Activated CD8-positive, alpha-beta memory T cell treated with anti-CD3 and anti-CD28 coated beads for 48 hours (primary cell): ENCODE data around the gene NECTIN1.
A peak's percentile ranks its signal among the peaks of the same experiment; 100 is the strongest.

ENCODE experiments used
- DNase-seq, 3 experiments: peaks; one replicate each; pipeline ENCODE4 v3.0.0-alpha.2; 2020; ENCODE audit warnings: low read depth in 2 of 3, low spot score in 2 of 3

NECTIN1 gene

DNA sequence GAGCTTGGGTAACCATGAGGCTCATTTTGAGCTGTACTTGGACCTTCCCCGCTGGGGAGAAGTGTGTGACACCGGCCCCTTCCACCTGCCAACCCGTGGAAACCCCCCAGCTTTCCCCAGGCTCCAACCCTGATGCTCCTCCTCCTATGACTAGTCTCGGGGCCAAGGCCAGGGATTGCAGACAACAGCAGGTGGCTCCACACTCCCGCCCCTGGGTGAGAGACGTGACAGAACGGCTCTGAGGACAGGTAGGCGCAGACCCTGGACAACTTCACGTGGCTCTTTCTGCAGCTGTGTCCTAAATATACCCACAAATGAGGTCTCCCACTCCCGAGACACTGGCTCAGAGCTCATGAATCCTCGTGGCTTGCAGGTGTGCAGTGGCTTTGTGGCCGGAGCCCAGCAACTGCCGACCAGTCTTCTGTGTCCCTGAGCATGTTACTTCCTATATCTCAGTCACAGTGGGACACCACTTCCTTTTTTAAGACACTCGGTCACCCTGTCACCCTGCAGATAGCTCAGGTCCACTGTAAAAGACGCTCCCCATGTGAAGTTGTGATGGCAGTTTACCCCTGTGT is 55.2 kb downstream of the NECTIN1 start:
- peak in 2 of 3 experiments; percentile 12 to 13 for DNase-seq

DNA sequence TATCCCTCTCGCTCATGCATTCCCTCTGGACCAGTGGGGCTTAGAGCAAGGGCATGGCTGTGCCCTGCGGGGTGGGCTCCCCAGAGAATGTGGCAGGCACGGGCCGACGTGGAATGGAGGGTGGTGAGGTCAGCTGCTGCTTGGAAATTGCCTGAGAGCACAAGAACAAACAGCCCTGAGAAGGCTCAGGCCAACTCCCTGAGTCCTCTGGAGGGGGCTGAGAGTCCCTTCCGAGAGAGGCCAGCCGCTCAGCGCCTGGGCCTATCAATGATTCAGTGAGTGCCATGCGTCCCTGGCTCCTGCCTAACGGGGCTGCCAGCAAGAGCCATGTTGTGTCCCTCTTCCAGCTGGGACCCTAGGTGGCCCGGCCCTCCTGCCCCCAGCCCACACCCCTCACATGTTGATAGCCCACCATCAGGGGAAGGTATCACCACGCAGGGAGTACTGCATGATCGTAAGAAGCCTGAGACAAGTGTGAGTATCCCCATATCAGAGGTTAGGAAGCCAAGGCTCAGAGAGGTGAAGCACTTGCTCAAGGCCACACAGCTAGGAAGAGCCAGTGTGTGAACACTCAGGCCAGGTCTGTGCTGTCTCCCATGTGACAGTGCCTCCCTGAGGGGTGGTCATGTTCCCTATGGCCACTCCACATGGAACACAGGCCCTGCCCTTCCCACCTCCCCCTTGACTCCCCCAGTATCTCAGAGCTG is 55.8 kb downstream of the NECTIN1 start:
- DNase-seq: no peak

DNA sequence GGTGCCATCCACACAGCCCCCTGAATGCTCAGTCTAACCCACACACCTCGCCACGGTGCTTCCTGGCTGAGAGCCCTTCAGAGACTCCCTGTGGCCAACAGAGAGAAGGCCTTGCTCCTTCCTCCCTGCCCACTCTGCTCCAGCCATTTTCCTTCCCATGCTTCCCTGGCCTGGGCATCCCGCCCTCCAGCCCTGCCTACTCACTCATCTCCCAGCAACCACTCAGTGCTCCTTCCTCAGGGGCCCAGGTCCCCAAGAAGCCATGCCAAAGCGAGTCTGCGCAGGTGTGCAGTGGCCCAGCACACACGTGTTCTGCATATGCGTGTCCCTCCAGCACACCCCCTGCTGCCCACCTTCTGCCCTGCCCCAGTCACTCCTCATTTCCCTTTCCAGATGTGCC is 56.4 kb downstream of the NECTIN1 start:
- DNase-seq: no peak

DNA sequence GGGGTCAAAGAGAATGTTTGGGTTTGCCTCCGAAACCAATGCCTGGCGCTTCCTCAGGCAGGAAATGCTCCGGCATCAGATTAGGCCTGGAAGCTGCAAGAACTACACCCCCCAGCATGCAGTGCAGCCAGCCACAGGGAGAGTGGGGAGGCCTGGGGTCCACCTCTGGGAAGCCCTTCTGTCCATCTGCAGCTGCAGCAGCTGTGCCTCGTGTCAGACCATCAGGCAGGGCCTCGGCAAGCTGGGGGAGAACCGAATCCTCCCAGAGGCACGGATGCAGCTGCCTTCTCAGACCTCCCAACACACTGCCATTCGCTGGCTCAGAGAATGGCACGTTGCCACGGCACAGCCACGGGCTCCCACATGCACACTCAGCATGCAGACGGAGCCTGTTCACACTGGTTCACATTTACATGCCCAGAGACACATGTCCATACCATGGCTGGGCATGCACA is 57.4 kb downstream of the NECTIN1 start:
- DNase-seq: no peak

DNA sequence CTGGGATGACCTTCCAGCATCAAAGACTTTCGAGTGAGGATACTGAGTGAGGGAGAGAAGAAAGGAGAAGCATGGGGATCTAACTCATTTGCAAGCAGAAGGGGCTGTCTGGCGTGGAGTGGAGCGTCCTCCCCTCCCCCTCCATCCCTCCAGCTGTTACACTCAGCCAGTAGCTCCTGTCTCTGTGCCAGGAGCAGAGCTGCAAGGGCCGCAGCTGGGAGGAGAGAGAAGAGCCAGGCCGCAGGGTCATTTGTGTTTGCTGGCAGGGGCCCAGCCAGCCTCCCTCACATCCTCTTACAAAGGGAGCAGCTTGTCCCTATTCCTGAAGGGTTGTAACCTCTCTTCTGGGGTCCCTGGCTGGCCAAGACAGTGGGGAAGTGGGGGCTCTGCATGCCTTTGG is 57.9 kb downstream of the NECTIN1 start:
- no peak for DNase-seq

DNA sequence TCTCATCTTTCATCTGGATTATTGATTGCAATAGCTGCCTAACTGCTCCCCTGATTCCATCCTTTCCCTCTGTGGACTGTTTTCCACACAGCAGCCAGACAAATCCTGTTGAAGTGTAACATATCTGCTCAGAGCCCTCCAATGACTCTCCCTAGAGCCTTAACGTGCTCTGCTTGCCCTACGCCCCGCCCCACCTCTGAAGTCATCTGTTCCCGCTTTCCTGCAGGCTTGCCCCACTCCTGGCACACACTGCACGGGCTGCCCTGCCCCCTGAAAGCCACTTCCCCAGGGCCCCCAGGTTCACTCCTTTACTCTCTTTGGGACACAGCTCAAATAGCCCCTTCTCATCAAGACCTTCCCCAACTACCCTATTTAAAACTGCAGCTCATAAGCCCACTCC is 59.5 kb downstream of the NECTIN1 start:
- no peak for DNase-seq

DNA sequence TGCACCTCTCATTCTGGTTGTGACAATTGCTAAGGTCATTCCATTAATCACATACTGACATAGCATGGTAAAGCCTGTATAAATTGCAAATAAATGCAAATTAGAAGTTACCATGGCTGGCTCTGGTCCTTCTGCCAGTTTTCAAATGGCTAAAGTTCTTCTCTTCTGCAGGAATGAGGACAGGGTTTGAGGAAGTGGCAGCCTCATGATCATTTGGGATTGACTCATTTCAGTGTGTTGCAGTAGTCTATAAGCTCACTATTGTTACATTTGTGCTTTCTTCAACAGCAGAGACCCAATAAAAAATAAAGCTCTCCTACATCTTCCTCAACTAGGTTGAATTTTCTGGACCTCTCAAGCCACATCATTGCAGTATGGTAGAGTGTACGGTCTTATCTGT is 60.3 kb downstream of the NECTIN1 start:
- no peak for DNase-seq

DNA sequence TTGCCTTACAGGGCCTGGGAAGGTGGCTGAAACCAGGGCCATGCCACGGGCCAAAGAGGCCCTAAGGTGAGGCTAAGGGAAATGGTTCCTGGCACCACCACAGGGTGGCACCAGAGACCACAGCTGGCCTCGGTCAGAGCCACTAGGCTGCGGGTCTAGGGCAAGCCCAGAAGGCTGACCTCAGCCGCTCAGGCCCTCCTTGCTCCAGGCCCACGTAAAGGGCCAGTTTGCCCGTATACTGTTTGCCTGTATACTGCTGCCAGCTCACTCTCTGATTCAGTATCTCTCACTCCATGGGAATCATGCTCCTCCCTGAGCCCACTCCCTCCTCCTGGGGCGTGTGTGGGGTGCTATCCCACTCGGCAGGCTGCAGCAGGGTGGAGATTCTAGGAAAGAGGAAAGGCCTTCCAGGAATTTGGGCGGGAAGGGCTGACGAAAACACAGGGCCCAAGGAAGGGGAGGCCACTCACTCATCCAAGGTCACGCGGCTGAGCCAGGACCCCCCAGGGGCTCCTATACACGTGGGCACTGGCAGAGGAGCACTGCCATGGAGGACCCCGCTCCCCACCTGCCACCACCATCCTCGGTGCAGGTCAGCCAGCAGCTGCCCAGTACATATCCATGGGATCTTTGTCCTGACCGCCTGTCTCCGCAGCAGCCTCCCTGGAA is 62.4 kb downstream of the NECTIN1 start:
- DNase-seq: peak; percentile 20 to 52 (median 31)

DNA sequence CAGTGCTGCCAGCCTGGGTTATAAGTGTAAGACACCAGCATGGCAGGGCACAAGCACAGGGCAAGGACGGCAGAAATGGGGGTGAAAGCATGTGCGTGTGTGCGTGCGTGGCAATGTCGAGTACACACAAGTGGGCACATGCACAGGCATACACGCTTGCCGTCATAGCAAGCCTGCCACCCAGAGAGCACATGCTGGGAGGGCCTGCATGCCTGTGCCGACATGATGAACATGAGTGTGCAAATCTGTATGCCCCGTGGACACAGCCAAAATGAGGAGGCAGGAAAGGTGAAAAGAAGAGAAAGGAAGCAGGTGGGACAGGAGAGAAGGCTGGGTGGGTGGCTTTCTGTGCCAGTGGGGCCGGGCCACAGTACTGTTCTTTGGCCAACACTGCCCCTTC is 62.9 kb downstream of the NECTIN1 start:
- no peak for DNase-seq

DNA sequence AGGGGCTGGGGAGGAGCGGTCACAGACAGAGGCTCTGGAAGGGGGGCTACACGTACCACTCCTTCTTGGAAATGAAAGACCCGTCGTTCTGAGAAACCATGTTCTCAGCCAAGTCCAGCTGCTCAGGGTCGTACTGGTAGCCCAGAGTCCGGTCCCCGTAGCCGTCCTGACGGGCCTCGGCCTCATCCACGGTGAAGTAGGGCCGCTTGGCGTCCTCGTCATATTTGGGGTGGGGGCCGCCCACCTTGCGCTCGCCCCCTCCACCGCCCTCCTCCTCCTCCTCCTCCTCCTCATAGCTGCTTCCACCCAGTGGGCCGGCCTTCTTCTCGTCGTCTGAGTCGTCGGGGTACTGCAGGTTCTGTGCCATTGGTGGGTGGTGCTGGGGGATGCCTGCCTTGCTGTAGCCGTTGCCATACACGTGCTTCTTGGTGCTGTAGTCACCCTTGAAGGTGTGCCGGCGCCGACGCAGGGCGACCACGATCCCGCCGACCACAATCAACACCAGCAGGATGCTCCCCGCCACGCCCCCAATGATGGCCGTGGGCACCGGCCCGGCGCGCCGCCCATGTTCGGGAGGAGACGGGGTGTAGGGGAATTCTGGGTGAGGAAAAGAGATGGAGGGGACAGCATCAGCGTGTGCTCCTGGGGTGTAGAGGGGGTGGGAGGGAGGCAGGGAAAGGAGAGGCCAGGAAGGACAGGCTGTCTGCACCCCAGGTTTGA is 64.1 kb downstream of the NECTIN1 start:
- DNase-seq: no peak

DNA sequence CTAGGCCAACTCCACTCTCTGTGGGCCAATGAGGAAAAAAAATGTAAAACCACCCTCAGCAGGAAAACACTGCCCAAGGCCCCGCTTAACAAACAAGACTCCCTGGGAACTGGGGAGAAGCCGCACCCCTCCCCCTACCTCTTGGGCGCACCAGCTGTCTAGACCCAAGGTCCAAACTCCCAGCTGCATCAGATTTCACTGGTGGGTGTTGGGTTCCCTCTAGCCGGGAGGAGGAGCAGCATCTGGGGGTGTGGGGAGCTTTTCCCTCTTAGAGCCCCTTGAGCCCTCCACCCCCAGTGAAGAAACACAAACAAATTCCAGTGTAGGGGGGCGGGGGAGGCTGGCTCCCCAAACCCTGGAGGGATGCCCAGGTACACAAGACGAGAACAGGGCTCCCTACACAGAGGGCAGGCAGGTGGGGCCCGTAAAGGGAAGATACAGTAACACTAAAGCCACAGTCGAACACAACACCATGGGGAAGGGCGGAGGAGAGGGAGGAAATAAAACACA is 64.9 kb downstream of the NECTIN1 start:
- no peak for DNase-seq

DNA sequence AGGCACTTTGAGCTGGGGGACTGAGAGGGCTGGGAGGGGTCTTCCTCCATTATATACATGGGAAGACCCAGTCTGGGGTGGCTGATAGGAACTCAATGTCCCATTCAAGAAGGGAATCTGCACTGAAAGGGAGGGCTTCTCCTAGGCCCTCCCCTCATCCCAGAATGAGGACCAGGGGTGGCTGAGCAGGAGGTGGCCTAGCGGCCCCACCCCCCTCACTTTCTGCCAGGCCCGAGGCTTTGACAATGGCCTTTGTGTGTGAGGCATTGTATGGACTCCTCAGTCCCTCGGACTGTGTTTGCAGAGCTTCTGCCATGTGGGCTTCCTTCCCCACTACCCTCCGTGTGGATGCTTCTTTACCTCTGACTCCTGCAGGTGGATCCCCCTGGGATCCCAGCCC is 65.7 kb downstream of the NECTIN1 start:
- DNase-seq: no peak

DNA sequence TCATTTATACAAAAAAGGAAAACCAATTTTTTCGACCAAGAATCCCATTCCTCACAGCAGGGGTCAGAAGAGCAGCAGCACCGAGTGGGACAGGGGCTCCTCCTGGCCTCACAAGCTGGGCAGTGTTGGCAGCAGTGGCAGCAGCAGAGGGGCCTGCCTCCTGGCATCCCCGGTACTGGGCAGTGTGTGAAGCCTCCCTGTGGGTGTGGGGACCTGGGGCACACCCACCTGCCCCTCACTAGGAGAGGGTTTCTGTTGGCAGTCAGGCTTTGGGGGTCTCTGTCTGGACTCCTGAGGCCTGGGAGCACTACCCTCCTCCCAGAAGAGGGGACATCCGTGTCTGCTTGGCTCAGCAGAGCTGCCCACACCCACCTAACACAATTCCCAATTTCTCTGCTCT is 67.8 kb downstream of the NECTIN1 start:
- no peak for DNase-seq

DNA sequence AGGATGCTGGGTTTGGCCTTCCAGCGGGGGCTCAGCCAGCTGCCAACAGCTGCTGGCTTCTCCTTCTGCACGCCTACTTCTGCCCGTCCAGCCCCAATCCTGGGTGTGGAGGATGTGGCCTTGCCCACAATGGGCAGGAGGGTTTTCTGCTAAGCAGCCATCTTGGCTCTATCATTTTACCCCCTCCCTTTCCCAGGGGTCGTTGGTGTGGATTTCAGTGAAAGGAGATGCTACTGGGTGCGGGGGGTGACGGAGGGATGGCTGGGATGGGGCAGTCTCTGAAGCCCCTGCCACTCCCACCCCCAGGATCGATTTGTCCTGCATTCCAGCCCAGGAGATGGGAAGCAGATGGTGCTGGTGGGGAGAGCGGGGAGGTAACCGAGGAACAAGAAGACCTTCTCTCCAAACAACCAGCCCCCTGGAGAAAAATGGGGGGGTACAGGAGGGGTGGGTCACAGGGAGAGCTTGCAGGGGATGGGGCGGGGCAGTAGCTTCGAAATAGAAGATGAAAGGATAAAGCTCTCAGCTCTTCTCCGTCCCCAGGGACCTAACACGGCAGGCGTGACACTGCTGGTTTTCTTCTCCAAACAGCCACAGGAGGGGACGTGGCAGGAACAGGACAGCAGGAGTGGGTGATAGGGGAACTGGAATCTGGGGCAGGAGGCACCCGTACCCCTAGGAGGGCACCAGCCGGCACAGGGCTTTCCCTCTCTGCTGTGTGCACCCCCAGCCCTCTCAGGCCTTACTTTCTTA is 68.9 kb downstream of the NECTIN1 start:
- no peak for DNase-seq

DNA sequence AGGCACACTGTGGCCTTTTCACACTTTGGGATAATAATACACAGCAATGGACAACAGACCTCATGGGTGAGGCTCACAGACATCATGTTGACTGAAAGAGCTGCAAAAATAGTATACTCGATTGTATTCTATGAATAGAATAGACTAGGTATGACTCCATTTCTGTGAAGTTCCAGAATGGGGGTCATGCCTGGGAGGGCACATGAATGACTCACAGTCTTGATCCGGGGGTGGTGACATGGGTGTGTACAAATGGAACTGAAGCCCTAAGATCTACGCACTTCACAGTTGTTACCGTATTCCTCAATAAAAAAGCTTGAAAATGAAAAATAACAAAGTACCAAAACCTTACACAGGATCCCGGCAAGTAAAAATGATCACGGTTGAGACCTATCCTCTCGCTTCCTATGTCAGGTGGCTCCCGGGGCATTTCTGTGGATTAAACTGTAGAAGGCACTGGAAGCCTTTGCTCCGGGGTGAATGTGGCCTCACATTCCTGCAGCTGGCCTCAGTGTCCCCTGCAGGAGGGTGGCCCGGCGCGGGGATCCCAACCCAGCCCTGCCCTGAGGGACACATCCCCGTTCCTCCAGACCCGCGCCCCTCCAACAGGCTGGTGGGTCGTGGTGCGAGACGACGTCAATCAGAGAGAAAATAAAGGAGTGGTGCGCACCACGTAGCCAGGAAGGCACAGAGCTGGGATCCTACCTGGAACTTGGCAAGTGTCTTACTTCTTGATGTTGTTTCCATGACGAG is 75.9 kb downstream of the NECTIN1 start:
- DNase-seq: no peak

DNA sequence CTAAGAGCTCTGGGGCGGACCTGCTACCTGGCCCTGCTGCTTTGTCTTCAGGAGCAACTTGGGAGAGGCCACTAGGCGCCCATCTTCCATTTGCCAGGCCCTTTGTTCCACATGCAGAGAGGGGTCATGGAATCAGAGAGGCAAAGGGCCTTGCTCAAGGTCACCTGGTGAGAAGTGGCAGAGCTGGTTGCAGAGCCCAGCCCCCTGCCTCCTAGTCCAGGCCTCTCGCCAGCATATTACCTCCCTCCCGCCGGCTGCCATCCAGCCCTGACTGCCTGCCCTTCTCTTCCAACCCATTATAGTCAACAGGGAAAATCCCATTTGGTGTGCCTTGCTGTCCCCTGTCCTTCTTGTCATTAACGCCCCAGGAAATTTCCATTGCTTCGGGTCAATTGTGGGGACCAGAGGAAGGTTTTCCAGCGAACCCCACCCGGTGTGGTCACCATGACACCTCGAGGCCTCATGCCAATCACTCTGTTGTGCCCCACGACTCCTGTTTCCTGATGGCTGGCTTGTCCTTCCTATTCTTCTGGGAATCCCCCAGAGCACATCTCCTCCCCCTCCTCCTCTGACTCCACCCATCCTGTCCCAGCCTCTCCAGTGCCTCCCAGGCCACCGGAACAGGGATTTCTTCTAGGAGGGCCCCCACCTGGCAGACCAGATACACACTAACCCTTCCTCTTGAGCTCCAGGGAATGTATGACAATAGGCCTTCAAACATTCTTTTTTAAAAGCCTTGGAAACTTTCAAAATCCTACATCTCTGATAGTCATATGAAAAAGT is 77.0 kb downstream of the NECTIN1 start:
- no peak for DNase-seq

DNA sequence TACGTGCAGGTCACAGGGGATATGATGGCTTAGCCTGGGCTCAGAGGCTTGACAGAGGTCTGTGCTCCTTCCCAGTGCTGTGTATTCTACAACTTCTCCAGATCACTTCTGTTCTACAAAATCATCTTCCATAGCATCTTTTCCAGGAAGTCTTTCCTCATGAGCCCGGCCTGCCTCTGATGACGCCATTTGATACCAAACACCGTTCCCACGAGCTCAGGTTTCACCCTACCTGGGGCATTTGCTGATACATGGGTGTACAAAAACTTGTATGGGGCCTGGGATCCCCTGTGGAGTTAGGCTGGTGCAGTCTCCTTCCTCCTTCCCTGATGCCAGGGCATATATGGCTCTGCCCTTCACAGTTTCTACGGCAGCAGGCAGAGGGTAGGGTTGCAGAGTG is 78.7 kb downstream of the NECTIN1 start:
- DNase-seq: no peak

DNA sequence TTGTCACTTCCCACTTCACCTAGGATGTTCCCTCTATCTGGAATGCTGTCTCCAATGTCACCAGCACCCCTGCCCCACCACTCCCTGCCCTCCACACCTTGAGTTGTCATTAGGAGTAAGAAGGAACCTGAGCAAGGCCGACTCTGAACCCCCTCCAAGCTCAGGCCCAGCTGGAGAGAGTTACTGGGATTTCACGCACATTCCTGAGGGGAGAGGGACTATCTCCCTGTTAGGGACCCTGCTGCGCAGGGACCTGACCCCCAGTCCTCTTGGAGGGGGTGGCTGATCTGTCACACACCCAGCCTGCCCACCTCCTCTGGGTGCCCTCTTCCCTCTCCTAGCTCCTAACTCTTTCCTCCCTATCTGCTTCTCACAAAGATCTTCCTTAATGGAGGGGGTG is 81.7 kb downstream of the NECTIN1 start:
- no peak for DNase-seq

DNA sequence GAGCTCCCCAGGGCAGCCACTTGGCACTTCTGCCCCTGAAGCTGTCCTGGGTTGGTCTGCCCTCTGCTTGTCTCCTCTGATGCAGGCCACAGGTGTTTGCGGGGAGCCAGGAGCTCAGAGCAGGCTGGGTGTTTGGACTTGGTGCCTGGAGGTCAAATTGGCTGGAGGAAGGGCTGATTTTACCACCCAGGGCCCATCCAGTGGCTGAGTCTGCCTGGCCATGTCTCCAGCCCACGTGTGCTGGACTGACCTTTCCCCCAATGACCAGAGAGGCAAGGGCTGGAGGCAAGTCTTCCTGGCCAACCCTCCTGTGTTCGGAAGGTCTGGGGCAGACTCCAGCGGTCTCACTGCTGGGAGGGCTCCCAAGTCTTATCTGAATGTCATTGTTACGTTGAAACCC is 84.0 kb downstream of the NECTIN1 start:
- no peak for DNase-seq
